GM21737 (cell line): ENCODE data around the gene FUT2.
"Not testable (repeated sequence)": the region's sequence is repeated elsewhere in the genome, so short reads cannot be mapped to it uniquely, and the experiment has no call there.

Experiments used
- ATAC-seq: cut with Tn5 transposase; IDR thresholded peaks from one replicate; pipeline ENCODE4 v1.9.1; 2021; ENCODE audit warnings: mild to moderate bottlenecking, moderate library complexity; ENCODE audit not compliant: unreplicated experiment

Gene FUT2

DNA sequence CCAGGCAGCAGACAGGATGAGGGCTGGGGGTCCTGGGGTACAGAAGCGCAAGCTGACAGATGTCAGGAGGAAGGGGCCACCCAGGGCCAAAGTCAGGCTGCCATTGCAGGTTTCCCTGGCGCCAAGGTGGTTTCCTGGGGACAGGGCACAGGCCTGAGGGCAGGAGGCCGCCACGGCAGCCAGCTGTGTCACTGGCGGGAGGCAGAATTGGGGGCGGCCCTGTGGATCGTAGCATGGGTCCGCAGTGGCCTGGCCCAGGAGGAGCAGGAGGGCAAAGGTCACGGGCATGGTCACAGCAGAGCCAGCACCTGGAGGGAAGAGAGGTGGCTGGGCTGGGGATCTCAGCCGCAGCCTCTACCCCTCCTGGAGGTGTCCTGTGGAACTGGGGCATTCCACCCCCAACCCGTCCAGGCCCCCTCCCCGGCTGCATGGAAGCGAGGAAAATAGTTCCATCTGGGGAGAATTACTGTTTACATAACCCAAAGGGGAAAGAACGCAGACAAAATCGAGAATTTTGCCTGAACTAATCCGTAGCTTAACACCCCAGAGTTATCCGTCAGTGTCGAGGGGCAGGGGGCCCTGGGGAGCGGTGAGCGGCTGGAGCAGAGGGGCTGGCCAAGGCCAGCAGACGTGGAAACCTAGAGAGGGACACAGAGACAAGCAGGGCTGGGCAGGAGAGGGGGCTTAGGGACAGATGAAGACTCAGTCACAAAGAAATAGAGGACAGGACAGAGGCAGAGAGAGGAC is 24.9 kb upstream of the FUT2 start:
- ATAC-seq: no peak

DNA sequence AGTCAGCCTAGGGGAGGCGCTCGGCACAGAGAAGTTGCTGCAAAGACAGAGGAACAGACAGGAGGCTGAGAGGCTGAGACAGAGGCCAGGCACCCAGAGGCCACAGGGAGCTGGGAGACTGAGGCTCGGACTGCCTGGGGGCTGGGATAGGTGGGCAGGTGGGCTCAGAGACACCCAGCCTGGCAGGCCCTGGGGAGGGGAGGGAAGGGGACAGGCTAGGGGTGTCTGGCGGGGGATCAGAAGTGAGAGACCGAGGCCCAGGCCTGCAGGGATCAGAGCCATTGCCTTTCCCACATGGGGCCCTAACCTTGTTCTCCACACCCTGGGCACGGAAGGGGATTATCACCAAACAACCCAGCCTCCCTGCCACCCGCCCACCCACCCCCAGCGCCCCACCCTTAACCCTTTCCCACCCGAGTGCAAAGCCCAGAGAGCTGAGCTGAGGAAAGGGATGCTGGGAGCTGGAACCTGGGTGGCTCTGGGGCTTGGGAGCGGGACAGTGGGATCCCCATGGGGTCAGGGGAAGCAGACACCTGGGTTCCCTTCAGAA is 24.2 kb upstream of the FUT2 start:
- ATAC-seq: no peak

DNA sequence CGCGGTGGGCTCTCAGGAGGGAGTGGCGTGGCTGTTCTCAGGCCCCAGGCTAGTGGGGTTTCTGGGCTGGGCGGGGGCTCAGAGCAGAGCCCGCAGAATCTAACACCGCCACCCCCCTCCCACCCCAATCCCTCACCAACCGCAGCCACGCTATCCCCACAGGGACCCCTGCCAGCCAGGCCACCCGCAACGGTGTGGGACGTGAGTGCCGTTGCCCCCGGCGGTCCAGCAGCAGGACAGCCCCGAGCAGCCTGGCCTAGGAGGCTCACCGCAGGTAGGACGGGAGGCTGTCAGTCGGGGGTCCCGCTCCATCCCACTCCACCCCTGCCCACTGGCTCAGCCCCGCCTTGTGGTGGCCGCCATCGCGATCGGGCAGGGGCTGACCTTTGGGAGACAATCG is 22.8 kb upstream of the FUT2 start, which contains the start of gene NTN5:
NTN5 (minus strand) TSS at position 24 of the 400 bp plus-strand sequence. CDS start 2,031 bp downstream, outside the sequence.
- ATAC-seq: no peak

DNA sequence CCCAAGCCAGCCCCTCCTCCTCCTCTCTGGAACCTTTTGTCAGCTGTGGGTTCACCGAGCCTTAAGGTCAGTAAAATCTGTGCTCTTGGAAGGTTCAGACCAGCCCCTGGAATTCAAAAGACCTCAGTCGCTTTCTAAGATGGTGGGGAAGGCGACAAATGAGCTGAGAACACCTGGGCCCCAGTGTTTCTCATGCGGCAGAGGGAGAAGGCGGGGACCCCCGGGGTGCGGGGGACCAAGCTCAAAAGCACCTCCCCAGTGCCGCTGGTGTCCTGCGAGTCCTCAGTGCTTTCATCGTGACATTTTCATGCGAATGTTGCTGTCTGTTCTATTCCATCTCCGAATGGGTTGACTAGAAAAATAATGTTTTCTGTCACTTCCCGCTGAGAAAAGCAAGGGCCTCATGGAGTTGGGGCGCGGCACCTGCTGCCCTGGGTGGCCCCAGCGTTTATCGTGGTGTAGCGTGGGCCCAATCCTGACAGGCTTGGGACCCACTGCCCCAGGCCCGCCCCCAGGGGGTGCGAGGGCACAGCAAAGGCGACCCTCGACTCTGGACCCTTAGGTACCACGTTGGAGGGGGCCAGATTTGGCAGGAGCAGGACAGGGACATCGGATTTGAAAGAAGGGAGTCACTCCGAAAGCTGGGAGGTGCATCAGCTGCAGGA is 22.2 kb upstream of the FUT2 start:
- ATAC-seq: no peak

DNA sequence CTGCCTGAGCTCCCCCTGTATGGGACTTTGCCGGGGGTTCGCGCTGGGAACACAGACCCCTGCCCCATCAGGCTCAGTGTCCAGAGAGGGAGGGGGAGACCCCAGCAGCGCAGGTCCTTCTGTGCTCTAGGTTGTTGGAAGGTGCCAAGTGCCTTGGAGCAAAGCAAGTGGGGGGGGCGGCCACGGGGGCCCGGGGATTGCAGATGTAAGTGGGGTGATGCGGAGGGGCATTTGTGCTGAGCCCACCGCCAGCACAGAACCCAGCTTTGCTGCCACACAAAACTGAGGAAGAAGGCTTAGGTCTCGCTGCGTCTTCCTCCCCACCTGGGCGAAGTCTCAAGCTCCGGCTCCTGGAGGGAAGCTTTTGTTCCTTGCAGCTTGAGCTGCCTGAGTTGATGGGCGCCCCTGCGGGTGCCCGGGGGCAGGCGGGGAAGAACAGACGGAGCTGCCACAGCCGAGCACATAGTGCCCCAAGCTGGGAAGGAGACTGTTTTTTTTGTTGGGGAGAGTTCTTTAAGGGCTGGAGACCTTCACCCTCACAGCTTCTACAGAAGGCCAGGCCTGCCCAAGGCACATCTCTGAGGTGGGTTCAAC is 21.5 kb upstream of the FUT2 start:
- no peak for ATAC-seq

DNA sequence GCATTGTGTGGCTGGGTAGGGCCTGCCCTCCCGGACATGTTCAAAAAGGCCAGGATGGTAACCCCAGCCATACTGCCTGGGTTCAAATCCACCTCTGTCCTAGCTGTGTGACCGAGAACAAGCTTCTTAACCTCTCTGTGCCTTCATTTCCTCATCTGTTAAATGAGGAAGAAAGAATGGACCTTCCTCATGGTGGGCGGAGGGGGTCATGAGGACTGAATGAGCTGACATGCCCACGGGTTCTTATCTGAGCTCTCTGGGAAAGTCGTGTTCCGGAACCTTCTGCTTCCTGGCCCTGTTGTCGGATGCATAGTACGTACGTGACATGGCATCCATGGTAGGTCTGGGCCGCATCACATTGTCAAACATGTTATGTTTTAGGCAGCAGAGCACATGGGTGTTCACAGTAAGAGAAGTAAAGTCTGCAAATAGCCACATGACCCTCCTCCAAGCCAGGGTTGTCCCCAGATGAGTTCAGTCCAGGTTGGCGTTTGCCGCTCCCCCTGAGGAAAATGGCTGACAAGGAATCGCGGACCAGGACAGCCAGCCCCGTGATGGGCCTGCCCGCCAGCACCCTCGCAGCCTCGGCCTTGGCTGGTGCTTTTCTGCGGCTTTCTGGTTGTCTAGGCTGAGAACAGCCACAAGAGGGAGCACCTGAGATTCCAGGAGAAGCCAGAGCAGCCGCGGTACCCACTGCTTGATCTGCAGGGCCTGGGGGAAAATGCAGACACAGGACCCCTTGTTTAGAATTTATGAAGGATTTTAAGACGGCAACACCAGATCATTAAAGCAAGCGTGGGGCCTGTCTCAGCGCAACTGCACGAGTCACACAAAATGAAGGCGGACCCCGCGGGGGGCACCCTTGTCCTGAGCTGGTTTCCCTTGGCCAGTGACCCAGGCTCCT is 20.6 kb upstream of the FUT2 start:
- ATAC-seq: no peak

DNA sequence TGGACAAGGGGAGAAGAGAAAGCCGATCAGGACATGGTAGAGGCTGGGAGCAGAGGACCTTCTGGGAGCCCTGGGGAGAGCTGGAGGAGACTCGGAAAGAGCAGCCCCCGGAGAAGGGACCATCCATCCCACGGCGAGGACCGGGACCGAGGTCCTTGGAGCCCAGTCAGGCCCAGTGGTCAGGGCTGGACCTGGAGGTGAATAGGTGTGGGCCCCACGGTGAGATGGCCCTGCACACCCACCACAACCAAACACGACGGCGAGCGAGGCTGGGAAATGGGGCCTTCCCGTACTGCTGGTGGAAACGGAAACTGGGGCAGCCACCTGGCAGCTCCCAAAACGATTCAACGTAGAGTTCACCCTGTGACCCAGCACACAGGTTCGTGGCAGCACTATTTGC is 19.3 kb upstream of the FUT2 start:
- ATAC-seq: no peak

DNA sequence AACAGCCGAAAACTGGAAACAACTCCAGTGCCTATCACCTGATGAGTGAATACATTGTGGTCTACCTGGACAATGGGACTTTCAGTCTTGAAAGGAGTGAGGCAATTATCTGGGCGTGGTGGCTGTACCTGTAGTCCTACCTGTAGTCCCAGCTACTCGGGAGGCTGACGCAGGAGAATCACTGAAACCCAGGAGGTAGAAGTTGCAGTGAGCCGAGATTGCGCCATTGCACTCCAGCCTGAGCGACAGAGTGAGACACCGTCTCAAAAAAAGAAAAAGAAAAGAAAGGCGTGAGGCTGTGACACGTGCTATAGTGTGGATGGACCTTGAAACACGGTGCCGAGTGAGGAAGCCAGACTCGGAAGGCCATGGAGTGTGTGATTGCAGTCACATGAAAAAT is 18.9 kb upstream of the FUT2 start:
- no peak for ATAC-seq

DNA sequence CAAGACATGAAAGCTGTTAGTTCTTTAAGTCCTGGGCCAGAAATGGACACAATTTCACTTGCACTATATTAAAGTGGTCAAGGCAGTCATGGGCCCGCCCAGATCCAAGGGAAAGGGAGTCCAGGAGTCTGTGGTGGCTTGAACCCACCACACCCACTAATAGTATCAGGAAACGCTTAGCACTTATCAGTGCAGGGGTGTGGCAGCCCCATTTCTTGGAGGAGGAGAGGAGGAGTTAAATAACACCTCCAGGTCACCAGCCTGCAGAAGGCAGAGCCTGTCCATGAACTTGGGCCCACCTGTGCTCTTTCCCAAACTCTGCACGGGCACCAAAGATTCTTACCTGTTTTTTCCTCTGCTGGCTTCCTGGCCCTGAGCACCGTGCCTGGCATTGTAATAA is 17.6 kb upstream of the FUT2 start:
- no peak for ATAC-seq

DNA sequence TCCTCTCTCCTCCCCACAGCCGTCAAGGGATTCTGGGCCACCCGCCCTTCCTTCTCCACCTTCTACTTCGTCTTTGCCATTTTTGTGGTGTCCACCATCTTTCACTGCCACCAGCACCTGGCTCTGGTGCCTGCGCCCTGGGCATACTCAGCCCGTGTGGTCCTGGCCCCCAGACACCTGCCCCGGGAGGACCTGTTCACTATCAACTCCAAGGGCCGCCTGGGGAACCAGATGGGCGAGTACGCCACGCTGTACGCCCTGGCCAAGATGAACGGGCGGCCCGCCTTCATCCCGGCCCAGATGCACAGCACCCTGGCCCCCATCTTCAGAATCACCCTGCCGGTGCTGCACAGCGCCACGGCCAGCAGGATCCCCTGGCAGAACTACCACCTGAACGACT is 15.8 kb upstream of the FUT2 start:
- ATAC-seq: not testable (repeated sequence)

DNA sequence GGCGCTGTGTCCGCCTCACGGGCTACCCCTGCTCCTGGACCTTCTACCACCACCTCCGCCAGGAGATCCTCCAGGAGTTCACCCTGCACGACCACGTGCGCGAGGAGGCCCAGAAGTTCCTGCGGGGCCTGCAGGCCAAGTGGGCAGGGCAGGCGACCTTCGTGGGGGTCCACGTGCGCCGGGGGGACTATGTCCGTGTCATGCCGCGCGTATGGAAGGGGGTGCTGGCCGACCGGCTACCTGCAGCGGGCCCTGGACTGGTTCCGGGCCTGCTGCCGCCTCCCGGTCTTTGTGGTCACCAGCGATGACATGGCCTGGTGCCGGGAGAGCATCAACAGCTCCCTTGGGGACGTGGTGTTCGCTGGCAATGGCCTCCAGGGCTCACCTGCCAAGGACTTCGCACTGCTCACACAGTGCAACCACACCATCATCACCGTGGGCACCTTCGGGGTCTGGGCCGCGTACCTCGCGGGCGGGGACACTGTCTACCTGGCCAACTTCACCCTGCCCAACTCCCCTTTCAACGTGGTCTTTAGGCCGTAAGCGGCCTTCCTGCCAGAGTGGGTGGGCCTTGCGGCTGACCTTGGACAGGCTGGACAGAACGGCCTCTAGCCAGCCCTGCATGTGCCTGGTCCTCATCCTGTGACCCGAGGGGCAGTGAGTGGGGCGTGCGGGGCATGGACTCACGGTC is 15.2 kb upstream of the FUT2 start:
- ATAC-seq: no peak

DNA sequence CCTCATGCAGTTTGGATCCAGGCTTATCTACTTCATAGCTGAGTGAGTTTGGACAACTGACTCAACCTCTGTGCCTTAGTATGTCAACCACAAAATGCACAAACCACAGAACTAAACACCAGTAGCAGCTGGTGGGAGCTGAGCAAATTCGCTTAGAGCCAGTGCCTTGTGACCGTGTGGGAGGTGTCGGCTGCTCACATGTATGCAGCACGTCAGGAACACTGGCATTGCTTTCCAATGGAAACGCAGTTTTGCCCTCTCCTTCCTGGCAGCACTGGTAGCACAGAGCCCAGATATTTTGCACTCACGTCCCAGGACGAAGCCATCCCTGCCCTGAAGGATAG is 14.7 kb upstream of the FUT2 start:
- no peak for ATAC-seq

DNA sequence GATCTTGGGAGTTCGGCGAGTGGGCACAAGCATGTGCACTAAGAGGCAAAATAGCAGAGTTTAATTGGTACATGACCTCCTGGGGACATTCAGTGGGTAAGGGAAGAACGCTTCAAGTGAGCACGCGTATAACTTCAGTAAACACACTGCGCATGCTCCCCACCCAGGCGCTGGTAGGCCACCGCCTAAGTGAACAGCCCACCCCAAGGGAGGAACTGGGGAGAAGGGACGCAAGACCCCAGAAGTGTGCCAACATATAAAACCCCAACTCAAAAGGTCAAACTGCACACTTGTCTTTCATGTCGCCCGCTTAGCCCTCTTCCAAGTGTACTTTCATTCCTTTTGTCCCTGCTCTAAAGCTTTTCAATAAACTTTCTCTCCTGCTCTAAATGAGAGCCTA is 12.4 kb upstream of the FUT2 start:
- ATAC-seq: no peak

DNA sequence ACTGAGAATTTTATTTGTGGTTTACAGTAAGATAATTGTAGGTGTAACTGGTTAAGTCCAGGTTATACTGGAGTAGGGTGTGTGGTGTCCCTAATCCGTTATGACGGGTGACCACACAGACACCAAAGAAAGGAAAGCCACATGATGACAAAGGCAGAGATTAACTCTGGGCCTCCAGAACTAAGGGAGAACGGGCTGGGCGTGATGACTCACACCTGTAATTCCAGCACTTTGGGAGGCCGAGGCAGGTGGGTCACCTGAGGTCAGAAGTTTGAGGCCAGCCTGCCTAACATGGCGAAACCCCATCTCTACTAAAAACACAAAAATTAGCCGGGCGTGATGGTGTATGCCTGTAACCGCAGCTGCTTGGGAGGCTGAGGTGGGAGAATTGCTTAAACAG is 10.2 kb upstream of the FUT2 start:
- ATAC-seq: no peak

DNA sequence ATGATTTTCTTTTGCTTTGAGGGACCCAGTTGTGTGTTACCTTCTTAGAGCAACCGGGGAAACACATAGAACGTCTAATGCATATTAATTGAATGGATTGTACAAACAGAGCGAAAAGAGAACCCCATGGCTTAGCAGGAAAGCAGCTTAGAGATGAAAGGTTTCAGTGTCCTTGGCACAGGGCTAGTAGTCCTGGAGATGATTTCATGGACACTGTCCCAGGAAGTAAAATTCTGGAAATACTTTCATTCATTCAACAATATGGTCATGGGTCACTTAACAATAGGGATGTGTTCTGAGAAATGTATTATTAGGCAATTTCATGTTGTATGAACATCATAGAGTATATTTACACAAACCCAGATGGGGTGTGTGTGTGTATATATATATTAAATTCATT is 9.7 kb upstream of the FUT2 start:
- ATAC-seq: no peak

DNA sequence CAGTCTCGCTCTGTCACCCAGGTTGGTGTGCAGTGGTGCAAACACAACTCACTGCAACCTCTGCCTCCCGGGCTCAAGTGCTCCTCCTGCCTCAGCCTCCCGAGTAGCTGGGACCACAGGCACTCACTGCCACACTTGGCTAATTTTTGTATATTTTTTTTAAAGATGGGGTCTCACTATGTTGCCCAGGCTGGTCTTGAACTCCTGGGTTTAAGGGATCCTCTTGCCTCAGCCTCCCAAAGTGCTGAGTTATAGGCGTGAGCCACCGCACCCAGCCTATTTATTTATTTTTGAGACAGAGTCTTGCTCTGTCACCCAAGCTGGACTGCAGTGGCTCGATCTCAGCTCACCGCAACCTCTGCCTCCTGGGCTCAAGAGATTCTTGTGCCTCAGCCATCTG is 9.1 kb upstream of the FUT2 start:
- not testable (repeated sequence) for ATAC-seq

DNA sequence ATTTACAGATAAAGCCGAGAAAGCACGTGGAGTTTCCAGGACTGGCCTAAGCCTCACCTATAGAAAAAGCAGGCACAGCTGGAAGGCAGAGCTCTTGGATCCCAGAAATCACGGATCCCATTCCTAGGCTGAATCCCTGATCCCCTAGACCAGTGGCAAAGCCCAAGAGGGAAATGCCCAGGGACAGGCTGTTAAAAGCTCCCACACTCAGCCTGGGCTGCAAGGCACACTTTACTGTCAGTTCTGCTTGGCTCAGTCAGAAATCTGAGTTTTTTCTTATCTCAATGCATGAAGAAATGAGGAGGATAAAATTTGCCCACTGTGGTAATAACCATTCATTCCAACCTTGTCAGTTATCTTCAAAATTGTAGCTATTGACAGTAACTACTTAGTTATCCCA is 8.0 kb upstream of the FUT2 start:
- ATAC-seq: no peak

DNA sequence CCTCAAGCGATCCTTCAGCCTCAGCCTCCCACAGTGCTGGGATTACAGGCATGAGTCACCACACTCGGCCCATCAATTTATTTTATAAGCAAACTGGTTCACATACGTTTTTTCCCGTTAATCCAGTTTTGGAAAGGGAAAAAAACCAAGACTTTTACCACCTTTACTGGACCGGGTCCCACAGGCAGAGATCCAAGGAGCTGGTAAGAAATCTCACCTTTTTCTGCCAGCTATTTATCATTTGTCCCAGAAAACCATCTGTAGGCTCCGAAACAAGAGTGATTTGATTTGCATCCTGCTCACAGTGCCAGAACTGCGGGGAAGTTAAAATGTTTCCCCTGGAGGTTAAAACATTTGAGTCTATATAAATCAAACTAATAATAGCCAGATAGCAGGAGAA is 6.3 kb upstream of the FUT2 start:
- no peak for ATAC-seq

DNA sequence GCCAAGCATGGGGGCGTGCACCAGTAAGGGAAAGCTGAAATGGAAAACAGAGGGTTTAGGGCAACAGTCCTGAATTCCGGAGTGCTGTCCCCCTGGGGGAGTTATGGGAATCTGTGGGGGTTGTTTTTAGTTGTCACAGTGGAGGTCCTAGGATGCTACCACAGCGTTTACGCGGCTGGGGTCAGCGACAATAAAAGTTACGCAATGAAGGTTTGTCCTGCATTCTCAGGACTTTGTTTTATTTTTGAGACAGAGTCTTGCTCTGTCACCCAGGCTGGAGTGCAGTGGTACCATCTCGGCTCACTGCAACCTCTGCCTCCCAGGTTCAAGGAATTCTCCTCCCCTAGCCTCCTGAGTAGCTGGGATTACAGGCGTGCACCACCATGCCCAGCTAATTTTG is 2.1 kb upstream of the FUT2 start:
- ATAC-seq: not testable (repeated sequence)

DNA sequence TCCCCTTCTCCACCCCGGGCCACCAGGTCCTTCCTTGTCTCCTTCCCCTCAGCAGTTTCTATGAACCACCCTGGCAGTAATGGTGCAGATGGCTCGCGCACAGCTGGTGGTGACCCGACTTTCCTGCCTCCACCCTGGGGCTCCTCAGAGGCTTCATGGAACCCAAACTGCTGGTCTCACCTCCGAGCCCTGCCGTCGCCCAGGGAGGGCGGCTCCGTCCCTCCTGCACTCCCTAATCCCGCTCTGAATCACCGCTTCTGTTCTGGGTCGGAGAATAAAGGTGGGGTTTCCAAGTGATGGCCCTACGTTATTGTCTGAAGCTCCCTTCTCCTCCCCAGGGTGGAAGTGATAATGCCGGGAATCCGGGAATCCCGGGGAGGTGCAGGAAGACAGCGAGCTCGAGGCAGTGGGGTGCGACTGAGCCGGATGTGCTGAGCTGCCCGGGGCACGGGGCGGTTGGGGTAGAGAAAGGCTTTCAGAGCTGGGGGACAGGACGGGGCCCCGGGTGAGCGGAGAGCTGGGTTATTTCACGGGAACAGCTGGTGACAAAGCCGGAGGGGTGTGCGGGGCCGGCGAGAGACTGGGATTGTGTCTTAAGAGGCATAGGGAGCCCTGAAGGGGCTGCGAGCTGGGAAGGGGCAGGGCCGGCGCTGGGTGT is 711 bp downstream of the FUT2 start:
- no peak for ATAC-seq
